VCaP (cell line): ENCODE measurements around the gene RPL9.
"Not testable (repeated sequence)": the region's sequence is repeated elsewhere in the genome, so short reads cannot be mapped to it uniquely, and the experiment has no call there.

Experiments
- H3K27ac ChIP-seq: fragments of 450-650 bp; 2 replicates; pipeline ENCODE4 v1.5.1; 2017
- TF ChIP-seq, protein P1 (sequence below): fragments of 450-650 bp; conservative IDR thresholded peaks from 2 replicates; pipeline ENCODE4 v1.5.1; 2017; ENCODE audit warnings: mild to moderate bottlenecking, moderate library complexity

The RPL9 gene

DNA sequence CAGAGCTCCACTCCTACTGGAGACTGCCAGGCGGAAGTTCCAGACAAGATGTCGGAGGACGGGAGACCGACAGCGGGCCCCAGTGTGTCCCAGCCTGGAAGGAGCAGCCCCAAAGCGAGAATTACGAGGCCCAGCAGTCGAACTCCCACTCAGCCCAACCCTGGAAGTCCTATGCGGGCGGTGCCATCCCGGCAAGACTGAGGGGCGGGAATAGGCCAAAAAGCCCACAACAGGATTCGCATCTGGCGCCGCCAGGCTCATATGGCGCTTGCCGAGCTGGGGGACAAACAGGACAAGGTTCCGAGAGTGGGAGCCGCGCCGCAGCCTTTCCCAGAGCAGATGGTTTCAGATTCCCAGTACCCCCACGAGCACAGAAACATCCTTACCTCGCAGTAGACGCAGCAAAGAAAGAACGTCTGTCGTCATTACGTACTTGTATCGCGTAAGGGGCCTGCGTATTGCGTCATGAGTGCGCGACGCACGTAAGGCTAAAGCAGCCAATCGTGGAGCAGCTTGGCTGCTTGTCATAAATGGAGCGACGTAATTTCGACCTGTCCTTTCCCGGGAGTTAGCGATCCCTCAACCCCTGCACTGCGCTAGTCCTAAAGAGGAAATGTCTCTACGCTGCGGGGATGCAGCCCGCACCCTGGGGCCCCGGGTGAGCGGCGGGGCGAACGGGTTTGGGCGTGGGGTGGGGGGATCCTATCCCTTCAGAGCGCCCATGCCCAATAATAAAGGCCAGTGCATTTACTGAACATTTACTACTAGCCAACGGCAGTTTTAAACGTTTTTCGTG is at the start of gene RPL9, which contains the start of gene LIAS:
RPL9 (minus strand) TSS at position 418 of the 796 bp plus-strand sequence. CDS start 483 bp downstream, outside the sequence.
LIAS (plus strand) TSS at position 552 of the 796 bp plus-strand sequence; CDS start at position 614, 62 bp downstream.
- TF ChIP-seq, protein P1, sequence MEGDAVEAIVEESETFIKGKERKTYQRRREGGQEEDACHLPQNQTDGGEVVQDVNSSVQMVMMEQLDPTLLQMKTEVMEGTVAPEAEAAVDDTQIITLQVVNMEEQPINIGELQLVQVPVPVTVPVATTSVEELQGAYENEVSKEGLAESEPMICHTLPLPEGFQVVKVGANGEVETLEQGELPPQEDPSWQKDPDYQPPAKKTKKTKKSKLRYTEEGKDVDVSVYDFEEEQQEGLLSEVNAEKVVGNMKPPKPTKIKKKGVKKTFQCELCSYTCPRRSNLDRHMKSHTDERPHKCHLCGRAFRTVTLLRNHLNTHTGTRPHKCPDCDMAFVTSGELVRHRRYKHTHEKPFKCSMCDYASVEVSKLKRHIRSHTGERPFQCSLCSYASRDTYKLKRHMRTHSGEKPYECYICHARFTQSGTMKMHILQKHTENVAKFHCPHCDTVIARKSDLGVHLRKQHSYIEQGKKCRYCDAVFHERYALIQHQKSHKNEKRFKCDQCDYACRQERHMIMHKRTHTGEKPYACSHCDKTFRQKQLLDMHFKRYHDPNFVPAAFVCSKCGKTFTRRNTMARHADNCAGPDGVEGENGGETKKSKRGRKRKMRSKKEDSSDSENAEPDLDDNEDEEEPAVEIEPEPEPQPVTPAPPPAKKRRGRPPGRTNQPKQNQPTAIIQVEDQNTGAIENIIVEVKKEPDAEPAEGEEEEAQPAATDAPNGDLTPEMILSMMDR = no peak
- peak within 1 kb of the TSS; percentile 93 for H3K27ac ChIP-seq

DNA sequence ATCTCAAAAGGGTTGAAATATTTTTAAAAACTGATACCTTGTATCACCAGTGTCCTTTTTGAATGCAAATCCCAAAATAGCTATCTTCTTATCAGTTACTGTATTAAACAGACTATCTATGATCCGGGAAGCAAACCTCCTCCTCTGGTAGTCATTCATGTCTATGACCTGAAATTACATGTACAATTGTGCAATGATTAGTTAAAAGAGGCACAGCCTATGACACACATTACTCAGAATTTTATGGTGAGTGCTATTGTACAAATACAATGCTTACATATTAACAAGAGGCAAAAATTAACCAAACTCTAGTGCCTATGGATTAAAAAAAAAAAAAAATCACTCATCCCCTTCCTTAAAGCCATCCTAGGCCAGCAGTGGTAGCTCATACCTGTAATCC is 46.9 kb upstream of the RPL9 start:
- no peak overlapping the region for H3K27ac ChIP-seq
- TF ChIP-seq, protein P1 = no peak

DNA sequence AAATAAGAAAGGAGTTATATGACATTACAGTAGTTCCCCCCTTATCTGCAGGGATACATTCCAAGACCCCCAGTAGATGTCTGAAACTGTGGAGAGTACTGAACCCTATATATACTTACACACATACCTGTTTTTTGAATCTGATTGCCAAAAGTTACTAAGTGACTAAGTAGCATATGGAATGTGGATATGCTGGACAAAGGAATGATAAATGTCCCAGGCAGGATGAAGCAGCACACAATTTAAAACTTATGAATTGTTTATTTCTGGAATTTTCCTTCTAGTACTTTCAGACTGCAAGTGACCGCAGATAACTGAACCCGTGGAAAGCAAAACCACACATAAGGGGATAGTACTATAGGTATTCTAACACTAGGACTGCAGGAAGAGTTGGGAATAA is 45.8 kb upstream of the RPL9 start:
- no peak overlapping the region for H3K27ac ChIP-seq
- TF ChIP-seq, protein P1 = no peak

DNA sequence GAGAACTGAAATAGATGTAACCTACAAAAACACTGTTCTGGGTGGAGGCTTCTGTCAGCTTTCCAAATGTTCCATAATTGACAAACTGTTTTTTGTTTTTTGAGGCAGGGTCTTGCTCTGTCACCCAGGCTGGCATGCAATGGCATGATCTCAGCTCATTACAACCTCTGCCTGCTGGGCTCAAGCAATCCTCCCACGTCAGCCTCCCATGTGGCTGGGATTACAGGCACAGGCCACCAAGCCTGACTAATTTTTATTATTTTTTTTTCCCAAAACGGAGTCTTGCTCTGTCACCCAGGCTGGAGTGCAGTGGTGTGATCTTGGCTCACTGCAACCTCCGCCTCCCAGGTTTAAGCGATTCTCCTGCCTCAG is 43.9 kb upstream of the RPL9 start:
- H3K27ac ChIP-seq = not testable (repeated sequence)

DNA sequence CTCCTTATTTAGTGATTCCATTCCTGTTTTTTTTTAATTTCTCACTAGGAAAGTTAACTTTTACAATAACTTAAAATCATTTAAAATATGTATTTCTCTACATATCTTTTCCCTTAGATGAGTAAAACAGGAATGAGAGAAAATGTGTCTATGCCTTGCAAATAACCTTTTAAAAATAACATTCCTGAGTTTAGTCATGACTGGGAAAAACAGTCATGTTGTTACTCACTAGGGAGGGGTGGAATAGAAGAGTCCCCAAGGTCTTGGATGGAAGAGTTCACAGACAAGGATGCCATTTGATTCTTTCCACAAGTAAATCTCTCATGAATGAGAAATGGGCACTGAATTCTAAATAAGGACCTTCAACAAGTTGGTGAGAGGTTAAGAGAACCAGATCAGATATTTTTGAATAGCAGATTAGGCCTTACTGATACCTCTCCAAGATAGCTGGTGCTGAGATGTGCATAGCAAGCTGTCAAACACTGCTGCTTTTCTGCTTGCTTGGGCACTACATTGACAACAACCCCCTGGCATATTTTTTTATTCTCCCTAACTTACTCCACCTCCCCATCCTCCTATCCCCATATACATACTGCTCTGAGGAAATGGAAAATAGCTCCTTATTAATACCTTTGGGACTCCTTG is 43.4 kb upstream of the RPL9 start:
- TF ChIP-seq, protein P1 = no peak
- H3K27ac ChIP-seq = no peak overlapping the region

DNA sequence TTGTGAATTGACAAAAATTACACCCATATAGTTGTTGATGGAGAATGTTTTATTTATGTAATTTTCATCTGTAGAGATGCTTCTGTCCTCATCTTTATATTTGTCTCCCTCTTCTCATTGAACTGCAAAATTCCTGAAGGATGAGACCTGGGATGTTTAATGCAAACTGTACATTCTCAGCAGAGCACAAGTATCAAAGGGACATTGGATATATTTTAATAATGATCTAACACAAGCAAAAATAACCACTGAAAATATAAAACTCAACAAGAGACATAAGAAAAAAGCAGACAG is 40.0 kb upstream of the RPL9 start:
- TF ChIP-seq, protein P1 = no peak
- no peak overlapping the region for H3K27ac ChIP-seq

DNA sequence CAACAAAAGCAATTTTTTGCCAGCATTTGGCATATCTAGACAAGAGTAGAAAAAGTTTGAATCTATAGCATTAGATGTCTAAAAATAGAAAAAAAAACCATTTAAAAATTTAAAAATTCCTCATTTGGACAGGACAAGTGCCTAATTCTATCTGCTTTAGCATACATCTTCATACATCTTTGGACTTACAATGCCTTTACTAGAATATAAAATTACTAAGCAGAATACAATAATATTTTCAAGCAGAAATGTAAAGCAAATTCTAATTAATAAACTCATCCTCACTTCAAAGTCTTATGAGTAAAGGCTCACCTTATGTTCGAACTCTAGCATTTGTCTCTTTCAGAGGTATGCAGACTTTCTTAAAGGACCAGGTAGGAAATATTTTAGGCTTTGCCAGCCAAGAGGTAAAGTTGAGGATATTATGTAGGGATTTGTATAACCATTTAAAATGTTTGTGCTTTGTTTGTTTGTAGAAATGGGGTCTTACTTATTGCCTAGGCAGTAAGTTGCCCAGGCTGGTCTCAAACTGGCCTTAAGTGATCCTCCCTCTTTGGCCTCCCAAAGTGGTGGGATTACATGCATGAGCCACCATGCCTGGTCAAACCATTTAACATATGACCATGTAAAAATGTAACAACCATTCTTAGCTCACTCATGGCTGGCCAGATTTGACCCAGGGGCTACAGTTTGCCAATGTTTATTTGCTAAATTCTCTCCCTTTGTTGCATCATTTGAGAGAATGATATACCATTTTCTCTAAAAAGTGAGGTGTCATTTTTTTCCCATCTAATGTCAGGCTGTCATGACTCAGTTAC is 39.4 kb upstream of the RPL9 start:
- no peak overlapping the region for H3K27ac ChIP-seq
- TF ChIP-seq, protein P1 = no peak
